HCT116 (cell line): ENCODE measurements around the gene SH3TC2.

ENCODE experiments used
- EZH2 ChIP-seq: fragments of 200-600 bp; sonication (generic); IDR thresholded peaks from 2 replicates; pipeline ENCODE4 v1.6.1; 2017; ENCODE audit warnings: antibody characterized with exemption, mixed run types
- EZH2phosphoT487 ChIP-seq: fragments of 200-600 bp; IDR thresholded peaks from 2 replicates; pipeline ENCODE4 v1.6.1; 2018; ENCODE audit warnings: antibody characterized with exemption, borderline replicate concordance
- JUND ChIP-seq: IDR thresholded peaks from 2 replicates; pipeline ENCODE4 v1.6.1; 2012
- POLR2A ChIP-seq: IDR thresholded peaks from 2 replicates; pipeline ENCODE4 v1.7.0; 2011; ENCODE audit warnings: borderline replicate concordance; ENCODE audit not compliant: insufficient read depth, insufficient read length; ENCODE audit errors: extremely low read depth
- POLR2AphosphoS5 ChIP-seq: IDR thresholded peaks from 2 replicates; pipeline ENCODE4 v1.6.1; 2011; ENCODE audit warnings: mild to moderate bottlenecking, low read depth, low read length, moderate library complexity
- SP1 ChIP-seq: IDR thresholded peaks from 2 replicates; pipeline ENCODE4 v1.6.1; 2012; ENCODE audit warnings: low read depth
- YY1 ChIP-seq: IDR thresholded peaks from 2 replicates; pipeline ENCODE4 v1.6.1; 2011; ENCODE audit warnings: low read length, low read depth, moderate library complexity, mild to moderate bottlenecking; ENCODE audit not compliant: insufficient replicate concordance; ENCODE audit errors: extremely low read depth
- TF ChIP-seq, protein P1 (sequence below), 3 experiments: fragments of 200-600 bp in 1 of 3; sonication (generic) in 1 of 3; IDR thresholded peaks in 2 of 3; conservative IDR thresholded peaks in 1 of 3; 2 replicates each; pipeline ENCODE4 v1.5.1; 2012 to 2017; ENCODE audit warnings: low read depth in 2 of 3, low read length in 2 of 3, antibody characterized with exemption in 1 of 3, borderline replicate concordance in 1 of 3, control low read depth in 1 of 3, mild to moderate bottlenecking in 1 of 3, mixed read lengths in 1 of 3, mixed run types in 1 of 3, moderate library complexity in 1 of 3; ENCODE audit not compliant: insufficient read depth in 1 of 3
- TF ChIP-seq, protein P2 (sequence below): IDR thresholded peaks from 2 replicates; pipeline ENCODE4 v1.6.1; 2012
- TF ChIP-seq, protein P3 (sequence below): IDR thresholded peaks from 2 replicates; pipeline ENCODE4 v1.6.1; 2011; ENCODE audit warnings: mild to moderate bottlenecking, low read length, moderate library complexity; ENCODE audit not compliant: insufficient replicate concordance; ENCODE audit errors: extremely low read depth

DNA sequence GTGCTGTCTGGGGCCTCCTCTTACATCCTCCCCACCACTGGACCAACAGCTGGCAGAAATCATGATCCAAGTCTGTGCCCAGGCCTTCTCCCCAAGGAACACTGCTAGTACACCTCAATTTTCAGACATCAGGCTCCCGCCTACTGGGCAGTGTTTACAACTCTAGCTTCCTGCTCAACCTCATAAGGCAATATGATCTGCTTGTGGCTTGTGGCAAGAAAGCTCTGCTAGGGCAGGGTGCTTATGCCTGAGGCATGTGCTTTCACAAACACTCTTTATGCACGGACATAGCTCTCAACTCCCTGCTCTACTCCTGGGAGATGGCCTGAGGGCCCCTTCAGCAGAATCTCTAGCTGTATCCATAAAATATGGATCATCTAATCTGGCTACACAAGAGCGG, 32.5 kb downstream of the SH3TC2 start:
- TF ChIP-seq POLR2A (no peak), POLR2AphosphoS5 (no peak), EZH2 (no peak), YY1 (no peak), SP1 (no peak), EZH2phosphoT487 (no peak), JUND (no peak)
- TF ChIP-seq, protein P1, sequence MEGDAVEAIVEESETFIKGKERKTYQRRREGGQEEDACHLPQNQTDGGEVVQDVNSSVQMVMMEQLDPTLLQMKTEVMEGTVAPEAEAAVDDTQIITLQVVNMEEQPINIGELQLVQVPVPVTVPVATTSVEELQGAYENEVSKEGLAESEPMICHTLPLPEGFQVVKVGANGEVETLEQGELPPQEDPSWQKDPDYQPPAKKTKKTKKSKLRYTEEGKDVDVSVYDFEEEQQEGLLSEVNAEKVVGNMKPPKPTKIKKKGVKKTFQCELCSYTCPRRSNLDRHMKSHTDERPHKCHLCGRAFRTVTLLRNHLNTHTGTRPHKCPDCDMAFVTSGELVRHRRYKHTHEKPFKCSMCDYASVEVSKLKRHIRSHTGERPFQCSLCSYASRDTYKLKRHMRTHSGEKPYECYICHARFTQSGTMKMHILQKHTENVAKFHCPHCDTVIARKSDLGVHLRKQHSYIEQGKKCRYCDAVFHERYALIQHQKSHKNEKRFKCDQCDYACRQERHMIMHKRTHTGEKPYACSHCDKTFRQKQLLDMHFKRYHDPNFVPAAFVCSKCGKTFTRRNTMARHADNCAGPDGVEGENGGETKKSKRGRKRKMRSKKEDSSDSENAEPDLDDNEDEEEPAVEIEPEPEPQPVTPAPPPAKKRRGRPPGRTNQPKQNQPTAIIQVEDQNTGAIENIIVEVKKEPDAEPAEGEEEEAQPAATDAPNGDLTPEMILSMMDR (IDR thresholded peaks at IDR 0.05 in 2 of 3, conservative IDR thresholded peaks at IDR 0.05 in 1 of 3; ENCODE audit: borderline replicate concordance in 1 of 3, insufficient read depth in 1 of 3, low read depth in 2 of 3, low read length in 2 of 3): no peak
- TF ChIP-seq, protein P2, sequence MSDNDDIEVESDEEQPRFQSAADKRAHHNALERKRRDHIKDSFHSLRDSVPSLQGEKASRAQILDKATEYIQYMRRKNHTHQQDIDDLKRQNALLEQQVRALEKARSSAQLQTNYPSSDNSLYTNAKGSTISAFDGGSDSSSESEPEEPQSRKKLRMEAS: no peak
- TF ChIP-seq, protein P3, sequence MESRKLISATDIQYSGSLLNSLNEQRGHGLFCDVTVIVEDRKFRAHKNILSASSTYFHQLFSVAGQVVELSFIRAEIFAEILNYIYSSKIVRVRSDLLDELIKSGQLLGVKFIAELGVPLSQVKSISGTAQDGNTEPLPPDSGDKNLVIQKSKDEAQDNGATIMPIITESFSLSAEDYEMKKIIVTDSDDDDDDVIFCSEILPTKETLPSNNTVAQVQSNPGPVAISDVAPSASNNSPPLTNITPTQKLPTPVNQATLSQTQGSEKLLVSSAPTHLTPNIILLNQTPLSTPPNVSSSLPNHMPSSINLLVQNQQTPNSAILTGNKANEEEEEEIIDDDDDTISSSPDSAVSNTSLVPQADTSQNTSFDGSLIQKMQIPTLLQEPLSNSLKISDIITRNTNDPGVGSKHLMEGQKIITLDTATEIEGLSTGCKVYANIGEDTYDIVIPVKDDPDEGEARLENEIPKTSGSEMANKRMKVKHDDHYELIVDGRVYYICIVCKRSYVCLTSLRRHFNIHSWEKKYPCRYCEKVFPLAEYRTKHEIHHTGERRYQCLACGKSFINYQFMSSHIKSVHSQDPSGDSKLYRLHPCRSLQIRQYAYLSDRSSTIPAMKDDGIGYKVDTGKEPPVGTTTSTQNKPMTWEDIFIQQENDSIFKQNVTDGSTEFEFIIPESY: no peak
